CD8-positive, alpha-beta memory T cell (primary cell): Measurements from ENCODE around the gene PPP2R5E. TPM values are rescaled to one million over a fixed set of nuclear protein-coding genes. Genes with fewer than 3 reads are reported as not detected.

Experiments
- CTCF ChIA-PET: fragments of 350-600 bp; sonication (Branson Sonifier 250); formaldehyde crosslinking; loops from one replicate; lab custom pipeline; 2021; ENCODE audit warnings: antibody characterized with exemption; lab: Charles Lee
- POLR2A ChIA-PET: fragments of 350-600 bp; sonication (Branson Sonifier 250); formaldehyde crosslinking; loops from one replicate; lab custom pipeline; 2021; ENCODE audit warnings: antibody characterized with exemption; lab: Charles Lee
- DNase-seq, 5 donors: peaks; one replicate each; pipeline versions ENCODE4 v3.0.0 to v3.0.0-alpha.2; 2020 to 2022; ENCODE audit warnings: mixed read lengths in 1 of 5
- H3K27ac ChIP-seq: one replicate; pipeline ENCODE4 v1.7.0; 2013; ENCODE audit warnings: low read depth, mild to moderate bottlenecking, low read length, moderate library complexity
- H3K27me3 ChIP-seq: 2 replicates; pipeline ENCODE4 v1.7.0; 2013; ENCODE audit warnings: low read length, mild to moderate bottlenecking; ENCODE audit not compliant: insufficient read depth, poor library complexity, severe bottlenecking
- H3K36me3 ChIP-seq: 2 replicates; pipeline ENCODE4 v1.7.0; 2013; ENCODE audit warnings: mild to moderate bottlenecking, low read length, moderate library complexity; ENCODE audit not compliant: insufficient read depth
- H3K4me1 ChIP-seq: 2 replicates; pipeline ENCODE4 v1.7.0; 2013; ENCODE audit warnings: mild to moderate bottlenecking, low read length, moderate library complexity; ENCODE audit not compliant: insufficient read depth
- H3K4me3 ChIP-seq: 2 replicates; pipeline ENCODE4 v1.7.0; 2013; ENCODE audit warnings: mild to moderate bottlenecking, low read length
- H3K9me3 ChIP-seq: 2 replicates; pipeline ENCODE4 v1.7.0; 2013; ENCODE audit warnings: mild to moderate bottlenecking, low read length
- H3K27ac Mint-ChIP-seq, 8 donors: one replicate each; pipeline ENCODE4 v1.8.0; 2020 to 2021; ENCODE audit warnings: mixed read lengths in 8 of 8, mild to moderate bottlenecking in 6 of 8, inconsistent platforms in 3 of 8, moderate library complexity in 3 of 8
- H3K27me3 Mint-ChIP-seq, 2 donors: one replicate each; pipeline ENCODE4 v1.8.0; 2020 to 2021; ENCODE audit warnings: mixed read lengths in 2 of 2, mild to moderate bottlenecking in 1 of 2, moderate library complexity in 1 of 2
- H3K36me3 Mint-ChIP-seq, 3 donors: one replicate each; pipeline ENCODE4 v1.8.0; 2020 to 2021; ENCODE audit warnings: mixed read lengths in 3 of 3, inconsistent platforms in 1 of 3, mild to moderate bottlenecking in 1 of 3
- H3K4me1 Mint-ChIP-seq, 3 donors: one replicate each; pipeline ENCODE4 v1.8.0; 2020 to 2021; ENCODE audit warnings: mixed read lengths in 3 of 3, inconsistent platforms in 1 of 3, mild to moderate bottlenecking in 1 of 3
- H3K4me3 Mint-ChIP-seq, 7 donors: one replicate each; pipeline ENCODE4 v1.8.0; 2020 to 2021; ENCODE audit warnings: mixed read lengths in 7 of 7, mild to moderate bottlenecking in 6 of 7, moderate library complexity in 4 of 7, inconsistent platforms in 2 of 7
- H3K9me3 Mint-ChIP-seq, 5 donors: one replicate each; pipeline ENCODE4 v1.8.0; 2020 to 2022; ENCODE audit warnings: mixed read lengths in 5 of 5, mild to moderate bottlenecking in 3 of 5, moderate library complexity in 2 of 5, inconsistent platforms in 1 of 5
- polyA plus RNA-seq: library from polyadenylated mRNA; unstranded; fragments of 300-500 nt; fragmentation: Illumina TruSeq; gene quantifications from one replicate; pipeline ENCODE4 v1.2.3, GENCODE V29; 2021
- total RNA-seq, 2 experiments: library from RNA; stranded (reverse); gene quantifications; one replicate each; pipeline ENCODE4 v1.2.3, GENCODE V29; 2021

PPP2R5E gene
- total and polyA plus RNA-seq, 3 experiments from 2014 or later, result 39.3 to 56.5 (median 55.0) TPM

DNA sequence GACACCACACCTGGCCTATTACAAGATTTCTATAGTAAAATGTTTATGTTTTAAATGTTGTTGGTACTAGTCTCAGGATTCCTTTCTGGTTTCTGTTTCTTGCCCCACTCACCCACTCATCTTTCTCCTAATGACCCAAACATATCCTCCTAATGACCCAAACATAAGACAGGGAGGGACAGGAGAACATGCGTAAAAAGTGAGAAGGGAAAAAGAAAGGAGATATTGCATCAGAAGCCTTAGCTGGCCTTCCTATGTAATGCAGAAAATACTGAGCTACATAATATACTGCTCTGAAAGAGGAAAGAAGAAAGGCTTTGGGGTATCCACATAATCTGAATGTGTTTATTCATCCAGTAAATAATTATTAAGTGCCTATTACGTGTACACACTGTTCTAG is 119.8 kb downstream of the PPP2R5E start:
- H3K27me3 Mint-ChIP-seq, result peaks cover 0 to 1% of the 10 kb centered on the region in 2 donors
- no peak overlapping the region for H3K27ac ChIP-seq
- POLR2A ChIA-PET, result interaction anchor here (0.7 kb wide), 1 partner anchor 17 kb away, joined by 3 read pairs; no protein-coding TSS in a partner anchor
- peaks cover 5% of the 10 kb centered on the region for H3K36me3 ChIP-seq
- H3K27ac Mint-ChIP-seq, result no peak overlapping the region
- no peaks in the 10 kb centered on the region for H3K9me3 ChIP-seq
- H3K4me1 ChIP-seq, result no peaks in the 10 kb centered on the region
- H3K4me3 Mint-ChIP-seq, result no peak overlapping the region
- H3K4me1 Mint-ChIP-seq, result peaks cover 23 to 28% (median 23%) of the 10 kb centered on the region in 3 donors
- CTCF ChIA-PET, result no interaction called here
- DNase-seq, result no peak
- H3K27me3 ChIP-seq, result no peaks in the 10 kb centered on the region
- H3K4me3 ChIP-seq, result no peak overlapping the region
- no peaks in the 10 kb centered on the region for H3K9me3 Mint-ChIP-seq
- H3K36me3 Mint-ChIP-seq, result peaks cover 6 to 33% (median 14%) of the 10 kb centered on the region in 3 donors

GRCh38 chr14:63421919-63422318 is 121.3 kb downstream of the PPP2R5E start:
- peak overlapping the region in 1 of 8 donors; percentile 21 for H3K27ac Mint-ChIP-seq
- no peaks in the 10 kb centered on the region for H3K27me3 Mint-ChIP-seq
- Histone ChIP-seq H3K4me3 (no peak overlapping the region), H3K4me1 (no peaks in the 10 kb centered on the region), H3K9me3 (no peaks in the 10 kb centered on the region), H3K27me3 (no peaks in the 10 kb centered on the region), H3K36me3 (peaks cover 5% of the 10 kb centered on the region), H3K27ac (no peak overlapping the region)
- peaks cover 6 to 37% (median 14%) of the 10 kb centered on the region in 3 donors for H3K36me3 Mint-ChIP-seq
- POLR2A ChIA-PET, result no interaction called here
- no peak for DNase-seq
- H3K4me3 Mint-ChIP-seq, result no peak overlapping the region
- peaks cover 16 to 25% (median 18%) of the 10 kb centered on the region in 3 donors for H3K4me1 Mint-ChIP-seq
- H3K9me3 Mint-ChIP-seq, result no peaks in the 10 kb centered on the region
- CTCF ChIA-PET, result interaction anchor here (0.5 kb wide), 1 partner anchor 32 kb away, joined by 3 read pairs; no protein-coding TSS in a partner anchor

DNA sequence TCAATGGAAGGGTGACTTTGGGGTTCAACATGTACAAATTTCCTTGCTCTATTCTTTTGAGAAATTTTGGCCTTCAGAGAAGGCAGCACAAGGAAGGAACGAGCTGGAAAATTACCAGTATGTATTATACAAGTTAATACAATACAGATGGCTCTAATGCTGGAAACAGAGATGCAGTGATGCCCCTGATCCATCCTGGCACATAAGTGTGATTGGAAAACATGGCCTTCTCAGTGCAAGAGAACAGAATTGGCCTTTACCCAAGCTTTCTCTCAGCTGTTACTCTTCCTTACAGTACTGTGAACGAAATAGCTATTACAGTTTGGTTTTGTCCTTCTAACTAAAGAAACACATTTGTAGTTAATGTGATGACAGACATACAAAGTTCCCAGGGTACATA is 122.0 kb downstream of the PPP2R5E start:
- ChIA-PET POLR2A (no interaction called here), CTCF (no interaction called here)
- Histone ChIP-seq H3K4me1 (no peaks in the 10 kb centered on the region), H3K27me3 (no peaks in the 10 kb centered on the region), H3K27ac (no peak overlapping the region), H3K9me3 (no peaks in the 10 kb centered on the region), H3K4me3 (no peak overlapping the region), H3K36me3 (peaks cover 5% of the 10 kb centered on the region)
- Mint-ChIP-seq H3K4me1 (peaks cover 15 to 27% (median 17%) of the 10 kb centered on the region in 3 donors), H3K4me3 (no peak overlapping the region), H3K27me3 (no peaks in the 10 kb centered on the region), H3K27ac (no peak overlapping the region), H3K9me3 (no peaks in the 10 kb centered on the region), H3K36me3 (peaks cover 6 to 38% (median 15%) of the 10 kb centered on the region in 3 donors)
- no peak for DNase-seq

GRCh38 chr14:63418020-63418419 is 125.2 kb downstream of the PPP2R5E start:
- Histone ChIP-seq H3K4me1 (no peaks in the 10 kb centered on the region), H3K4me3 (no peak overlapping the region), H3K27ac (no peak overlapping the region), H3K36me3 (peaks cover 5% of the 10 kb centered on the region), H3K27me3 (no peaks in the 10 kb centered on the region), H3K9me3 (no peaks in the 10 kb centered on the region)
- ChIA-PET CTCF (no interaction called here), POLR2A (no interaction called here)
- H3K4me3 Mint-ChIP-seq, result no peak overlapping the region
- DNase-seq, result no peak
- H3K27ac Mint-ChIP-seq, result no peak overlapping the region
- H3K27me3 Mint-ChIP-seq, result no peaks in the 10 kb centered on the region
- peaks cover 6 to 53% (median 23%) of the 10 kb centered on the region in 3 donors for H3K36me3 Mint-ChIP-seq
- H3K4me1 Mint-ChIP-seq, result peaks cover 5 to 16% (median 11%) of the 10 kb centered on the region in 3 donors
- H3K9me3 Mint-ChIP-seq, result no peaks in the 10 kb centered on the region

DNA sequence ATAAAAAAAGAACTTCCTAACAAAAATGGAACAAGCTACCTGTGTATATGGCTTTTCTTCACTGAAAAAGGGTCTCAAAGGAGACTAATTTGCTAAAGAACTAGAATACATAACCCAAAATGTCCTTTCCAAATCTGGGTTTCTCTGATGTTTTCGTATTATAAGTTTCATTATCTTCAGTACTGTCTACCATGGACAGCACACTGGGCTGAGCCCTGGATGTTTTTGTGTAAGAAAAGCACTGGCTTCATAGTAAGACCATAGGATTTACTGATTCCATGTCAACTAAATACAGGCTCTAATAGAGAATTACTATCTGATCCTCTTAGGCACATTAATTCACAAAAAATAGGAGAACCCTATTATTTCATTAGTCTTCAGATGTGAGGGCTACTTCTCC is 130.2 kb downstream of the PPP2R5E start:
- no peaks in the 10 kb centered on the region for H3K36me3 ChIP-seq
- H3K4me3 ChIP-seq, result no peak overlapping the region
- H3K27me3 Mint-ChIP-seq, result no peaks in the 10 kb centered on the region
- H3K4me3 Mint-ChIP-seq, result no peak overlapping the region
- H3K27me3 ChIP-seq, result no peaks in the 10 kb centered on the region
- no peak overlapping the region for H3K27ac Mint-ChIP-seq
- CTCF ChIA-PET, result interaction anchor here (1.3 kb wide), 1 partner anchor 12 kb away, joined by 3 read pairs; no protein-coding TSS in a partner anchor
- POLR2A ChIA-PET, result no interaction called here
- H3K4me1 Mint-ChIP-seq, result peaks cover 1 to 18% (median 12%) of the 10 kb centered on the region in 3 donors
- peaks cover 6 to 54% (median 25%) of the 10 kb centered on the region in 3 donors for H3K36me3 Mint-ChIP-seq
- H3K27ac ChIP-seq, result no peak overlapping the region
- H3K4me1 ChIP-seq, result no peaks in the 10 kb centered on the region
- no peak for DNase-seq
- no peaks in the 10 kb centered on the region for H3K9me3 Mint-ChIP-seq
- no peaks in the 10 kb centered on the region for H3K9me3 ChIP-seq

DNA sequence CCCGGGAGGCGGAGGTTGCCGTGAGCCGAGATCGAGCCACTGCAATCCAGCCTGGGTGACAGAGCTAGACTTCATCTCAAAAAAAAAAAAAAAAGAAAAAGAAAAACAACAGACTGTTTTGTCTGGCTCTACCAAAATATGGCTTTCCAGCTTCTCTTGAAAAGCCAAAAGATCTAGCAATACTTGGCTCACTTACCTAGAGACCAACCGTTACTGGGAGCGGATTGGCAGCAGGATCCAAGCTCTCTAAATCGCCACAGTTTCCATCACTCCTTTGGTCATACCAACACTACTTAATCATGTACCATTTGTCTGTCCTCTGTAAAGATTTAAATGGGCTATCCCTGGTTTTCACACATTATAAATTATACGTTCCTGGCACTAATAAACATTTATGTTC is 136.8 kb downstream of the PPP2R5E start:
- no peaks in the 10 kb centered on the region for H3K9me3 Mint-ChIP-seq
- POLR2A ChIA-PET, result no interaction called here
- Histone ChIP-seq H3K4me3 (no peak overlapping the region), H3K9me3 (no peaks in the 10 kb centered on the region), H3K36me3 (no peaks in the 10 kb centered on the region), H3K27ac (no peak overlapping the region), H3K4me1 (no peaks in the 10 kb centered on the region), H3K27me3 (no peaks in the 10 kb centered on the region)
- H3K4me1 Mint-ChIP-seq, result peaks cover 14 to 31% (median 27%) of the 10 kb centered on the region in 3 donors
- H3K27me3 Mint-ChIP-seq, result no peaks in the 10 kb centered on the region
- CTCF ChIA-PET, result no interaction called here
- no peak overlapping the region for H3K27ac Mint-ChIP-seq
- no peak for DNase-seq
- H3K4me3 Mint-ChIP-seq, result no peak overlapping the region
- peaks cover 0 to 50% (median 17%) of the 10 kb centered on the region in 3 donors for H3K36me3 Mint-ChIP-seq

DNA sequence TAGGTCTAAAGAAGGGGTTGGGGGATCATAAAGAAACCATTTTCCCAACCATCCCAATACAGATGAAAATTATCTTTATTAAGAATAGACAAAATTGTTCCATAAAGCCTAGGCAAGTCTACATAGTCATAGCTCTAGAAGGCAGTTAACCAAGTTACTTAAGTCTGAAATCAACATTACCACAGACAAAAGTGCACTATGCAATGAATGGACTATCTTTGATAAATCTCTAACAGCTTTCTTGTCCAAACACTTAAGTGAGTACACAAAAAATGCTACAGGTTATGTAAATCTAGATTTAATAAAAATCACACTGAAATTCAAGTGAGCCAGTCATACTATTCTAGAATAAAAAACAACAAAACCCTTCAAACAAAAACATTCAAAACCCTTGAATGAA is 137.5 kb downstream of the PPP2R5E start:
- CTCF ChIA-PET, result no interaction called here
- H3K4me3 Mint-ChIP-seq, result no peak overlapping the region
- peaks cover 14 to 35% (median 32%) of the 10 kb centered on the region in 3 donors for H3K4me1 Mint-ChIP-seq

GRCh38 chr14:63404906-63405305 is 138.3 kb downstream of the PPP2R5E start:
- Histone ChIP-seq H3K4me1 (no peaks in the 10 kb centered on the region), H3K27ac (no peak overlapping the region), H3K4me3 (no peak overlapping the region), H3K9me3 (no peaks in the 10 kb centered on the region), H3K27me3 (no peaks in the 10 kb centered on the region), H3K36me3 (no peaks in the 10 kb centered on the region)
- Mint-ChIP-seq H3K27me3 (no peaks in the 10 kb centered on the region), H3K4me3 (no peak overlapping the region), H3K9me3 (no peaks in the 10 kb centered on the region), H3K36me3 (peaks cover 0 to 47% (median 8%) of the 10 kb centered on the region in 3 donors), H3K27ac (peak overlapping the region in 1 of 8 donors; percentile 22), H3K4me1 (peaks cover 14 to 31% (median 28%) of the 10 kb centered on the region in 3 donors)
- ChIA-PET POLR2A (no interaction called here), CTCF (interaction anchor here (1.2 kb wide), 1 partner anchor 365 kb away, joined by 3 read pairs; no protein-coding TSS in a partner anchor)
- DNase-seq, result no peak

More for the DNA sequence above, 137.5 kb downstream of the PPP2R5E start:
- Mint-ChIP-seq H3K27me3 (no peaks in the 10 kb centered on the region), H3K9me3 (no peaks in the 10 kb centered on the region), H3K36me3 (peaks cover 0 to 48% (median 15%) of the 10 kb centered on the region in 3 donors), H3K27ac (no peak overlapping the region)
- Histone ChIP-seq H3K9me3 (no peaks in the 10 kb centered on the region), H3K27me3 (no peaks in the 10 kb centered on the region), H3K27ac (no peak overlapping the region), H3K4me3 (no peak overlapping the region), H3K4me1 (no peaks in the 10 kb centered on the region), H3K36me3 (no peaks in the 10 kb centered on the region)
- POLR2A ChIA-PET, result no interaction called here
- DNase-seq, result no peak
